Measurements from ENCODE around the gene NSMF. TPM values are rescaled to one million over a fixed set of nuclear protein-coding genes. Genes with fewer than 3 reads are reported as not detected.

Gene NSMF
- total and polyA plus RNA-seq, 2 of the 4 experiments (the other 2 are of a cell fraction), result 7.7 to 40.9 TPM

DNA sequence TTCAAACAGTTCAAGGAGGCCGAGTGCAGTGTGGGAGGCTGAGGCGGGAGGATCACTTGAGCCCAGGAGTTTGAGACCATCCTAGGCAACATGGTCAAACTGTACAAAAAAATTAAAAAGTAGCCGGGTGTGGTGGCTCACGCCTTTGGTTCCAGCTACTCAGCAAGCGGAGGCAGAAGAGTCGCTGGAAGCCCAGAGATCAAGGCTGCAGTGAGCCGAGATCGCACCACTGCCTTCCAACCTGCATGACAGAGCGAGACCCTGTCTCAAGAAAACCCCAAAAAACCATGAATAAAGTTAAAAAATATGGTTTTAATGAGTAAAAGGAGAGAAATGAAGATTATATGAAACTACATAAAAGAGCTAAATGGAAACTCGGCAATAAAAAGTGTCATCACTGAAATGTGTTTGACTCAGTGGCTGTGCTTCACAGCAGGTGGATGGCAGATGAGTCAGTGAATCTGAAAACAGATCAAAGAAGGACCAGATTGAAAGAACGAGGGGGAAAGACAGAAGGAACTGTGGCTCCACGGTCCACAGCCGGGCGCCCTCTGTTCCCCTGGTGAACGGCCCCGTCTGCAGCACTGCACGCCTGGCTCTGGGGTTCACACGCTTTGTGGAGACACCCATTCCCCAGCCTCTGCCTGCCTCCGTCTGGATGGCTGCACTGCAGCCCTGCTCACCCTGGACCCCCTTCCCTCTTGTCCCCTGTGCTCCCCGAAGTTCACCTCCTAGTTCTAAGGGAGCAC lies 61.3 kb downstream of the NSMF start:
- Histone ChIP-seq H2BK15ac (ENCODE audit: low read depth, low read length) (no peak overlapping the region), H3K79me1 (ENCODE audit: low read depth in 1 of 2, low read length in 2 of 2) (no peaks in the 10 kb centered on the region; a peak in 1 of 4 replicates), H4K20me1 (ENCODE audit: insufficient read depth, low read length) (no peaks in the 10 kb centered on the region; the same call in 1 of the 2 replicates), H3K4ac (ENCODE audit: low read depth, low read length) (no peak overlapping the region), H2BK5ac (ENCODE audit: low read depth, low read length, poor library complexity, severe bottlenecking) (no peak overlapping the region), H3K14ac (replicated peaks; ENCODE audit: low read depth, low read length) (no peak overlapping the region), H3K4me3 (ENCODE audit: insufficient read depth, low read depth, low read length) (no peak overlapping the region), H4K8ac (ENCODE audit: low read depth in 2 of 2, low read length in 2 of 2) (no peak overlapping the region), H3K4me1 (ENCODE audit: control insufficient read depth, insufficient read depth, low read length) (peaks cover 7% of the 10 kb centered on the region), H2AK9ac (replicated peaks; ENCODE audit: low read depth, low read length, poor library complexity) (no peak overlapping the region), H3K18ac (ENCODE audit: low read depth, low read length) (no peak overlapping the region), H4K91ac (ENCODE audit: insufficient read depth, low read depth, low read length) (no peak overlapping the region), H3K4me2 (ENCODE audit: low read depth, low read length) (no peak overlapping the region), H3K36me3 (ENCODE audit: control insufficient read depth, insufficient read depth, low read length) (no peaks in the 10 kb centered on the region), H3K27me3 (ENCODE audit: control insufficient read depth, insufficient read depth, low read length) (no peaks in the 10 kb centered on the region), H2AK5ac (ENCODE audit: low read depth, low read length) (no peak overlapping the region), H3K9ac (ENCODE audit: low read depth, low read length) (no peak overlapping the region), H3K23ac (ENCODE audit: low read depth, low read length) (no peak overlapping the region), H3K27ac (ENCODE audit: insufficient read depth, low read length) (no peak overlapping the region), H2AFZ (replicated peaks; ENCODE audit: low read length, poor library complexity) (no peak overlapping the region), H2BK120ac (ENCODE audit: low read depth, low read length) (no peak overlapping the region), H3K9me1 (ENCODE audit: insufficient read depth, low read length) (0 out of 2 replicates have a peak, but pooled peaks cover 3% of the 10 kb centered on the region), H2BK20ac (ENCODE audit: low read depth, low read length) (no peak overlapping the region), H3K9me3 (ENCODE audit: control insufficient read depth, insufficient read depth, low read length) (no peaks in the 10 kb centered on the region), H4K5ac (ENCODE audit: low read depth, low read length) (no peak overlapping the region), H3K56ac (ENCODE audit: extremely low read depth, insufficient read depth, low read length) (no peak overlapping the region)
- in situ Hi-C loops (cut with MboI; ENCODE audit: low sequenced_read_pairs) (no loop called here), intact Hi-C loops (cut with micrococcal nuclease) (no loop called here), dilution Hi-C loops (cut with HindIII; ENCODE audit: low sequenced_read_pairs, unreplicated experiment) (no loop called here)
- CTCF ChIA-PET, result no interaction called here
- TF ChIP-seq CHD1 (IDR thresholded peaks at IDR 0.05; ENCODE audit: low read depth, low read length) (no peak), MAZ (IDR thresholded peaks at IDR 0.05; ENCODE audit: borderline replicate concordance, low read depth, low read length) (no peak), CEBPB (IDR thresholded peaks at IDR 0.05; ENCODE audit: low read depth, low read length) (no peak), RCOR1 (IDR thresholded peaks at IDR 0.05; ENCODE audit: insufficient replicate concordance, low read length) (no peak), POLR2A (IDR thresholded peaks at IDR 0.05; ENCODE audit: low read depth, low read length) (no peak), MXI1 (IDR thresholded peaks at IDR 0.05; ENCODE audit: borderline replicate concordance, low read depth, low read length) (no peak), NFE2L2 (IDR thresholded peaks at IDR 0.05; ENCODE audit: low read depth, low read length) (no peak)
- TF ChIP-seq, protein P1, sequence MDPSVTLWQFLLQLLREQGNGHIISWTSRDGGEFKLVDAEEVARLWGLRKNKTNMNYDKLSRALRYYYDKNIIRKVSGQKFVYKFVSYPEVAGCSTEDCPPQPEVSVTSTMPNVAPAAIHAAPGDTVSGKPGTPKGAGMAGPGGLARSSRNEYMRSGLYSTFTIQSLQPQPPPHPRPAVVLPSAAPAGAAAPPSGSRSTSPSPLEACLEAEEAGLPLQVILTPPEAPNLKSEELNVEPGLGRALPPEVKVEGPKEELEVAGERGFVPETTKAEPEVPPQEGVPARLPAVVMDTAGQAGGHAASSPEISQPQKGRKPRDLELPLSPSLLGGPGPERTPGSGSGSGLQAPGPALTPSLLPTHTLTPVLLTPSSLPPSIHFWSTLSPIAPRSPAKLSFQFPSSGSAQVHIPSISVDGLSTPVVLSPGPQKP (IDR thresholded peaks at IDR 0.05; ENCODE audit: borderline replicate concordance, low read depth, low read length), result no peak
- no TSS peak for BruUV-seq (replicated peaks)
- POLR2A ChIA-PET (ENCODE audit: unreplicated experiment), result no interaction called here
- no peak for ATAC-seq (ENCODE audit: low read depth)
- WGBS, 2 experiments (ENCODE audit: extremely low coverage in 2 of 2, insufficient read length in 1 of 2), result 95% methylated on average over 13 of the region's 20 CpGs; no CpG with 5 or more reads in 1 of the 2 experiments
- DNase-seq, result no peak

Small RNA genes within 50 kb of the gene (microRNA-seq; reads per million reads assigned to microRNA genes)
- 6.2 reads per million, percentile 12 among the genes with 10 or more reads in this experiment for gene MIR7114 (ENCODE audit: unreplicated experiment)

Other genes with a start within 250 kb of the NSMF start
- not detected in 2 replicates for gene RNF208, start 237.1 kb downstream of the NSMF start, total RNA-seq (2012; rRNA removed)
- 1.2 and 1.6 TPM in 2 replicates for gene RNF208, start 237.1 kb downstream of the NSMF start, polyA plus RNA-seq (2012; rRNA removed)
- 0.18 TPM in 1 of 2 replicates, not detected in the other for gene CYSRT1, start 234.2 kb downstream of the NSMF start, total RNA-seq (2012; rRNA removed)
- 0.84 and 0.93 TPM in 2 replicates for gene CYSRT1, start 234.2 kb downstream of the NSMF start, polyA plus RNA-seq (2012; rRNA removed)
- gene RNF224, start 231.8 kb downstream of the NSMF start, total RNA-seq (2012; rRNA removed), result not detected in 2 replicates
- not detected in 2 replicates for gene RNF224, start 231.8 kb downstream of the NSMF start, polyA plus RNA-seq (2012; rRNA removed)
- gene SLC34A3, start 228.4 kb downstream of the NSMF start, total RNA-seq (2012; rRNA removed), result not detected in 2 replicates
- not detected in 2 replicates for gene SLC34A3, start 228.4 kb downstream of the NSMF start, polyA plus RNA-seq (2012; rRNA removed)
- 236 and 237 TPM in 2 replicates for gene TUBB4B, start 218.0 kb downstream of the NSMF start, total RNA-seq (2012; rRNA removed)
- gene TUBB4B, start 218.0 kb downstream of the NSMF start, polyA plus RNA-seq (2012; rRNA removed), result 529 and 613 TPM in 2 replicates
- not detected in 2 replicates for gene STPG3, start 208.0 kb downstream of the NSMF start, total RNA-seq (2012; rRNA removed)
- not detected in 2 replicates for gene STPG3, start 208.0 kb downstream of the NSMF start, polyA plus RNA-seq (2012; rRNA removed)
- gene NELFB, start 204.0 kb downstream of the NSMF start, total RNA-seq (2012; rRNA removed), result 36.7 and 36.9 TPM in 2 replicates
- gene NELFB, start 204.0 kb downstream of the NSMF start, polyA plus RNA-seq (2012; rRNA removed), result 65.1 and 66.0 TPM in 2 replicates
- 9.7 and 11.4 TPM in 2 replicates for gene TOR4A, start 181.6 kb downstream of the NSMF start, total RNA-seq (2012; rRNA removed)
- 22.9 and 28.4 TPM in 2 replicates for gene TOR4A, start 181.6 kb downstream of the NSMF start, polyA plus RNA-seq (2012; rRNA removed)
- gene NRARP, start 157.1 kb downstream of the NSMF start, total RNA-seq (2012; rRNA removed), result not detected in 2 replicates
- 0.15 and 0.39 TPM in 2 replicates for gene NRARP, start 157.1 kb downstream of the NSMF start, polyA plus RNA-seq (2012; rRNA removed)
- gene EXD3, start 36.2 kb downstream of the NSMF start, total RNA-seq (2012; rRNA removed), result 1.1 and 1.7 TPM in 2 replicates
- gene EXD3, start 36.2 kb downstream of the NSMF start, polyA plus RNA-seq (2012; rRNA removed), result 7.4 and 10.2 TPM in 2 replicates
- gene NOXA1, start 35.9 kb downstream of the NSMF start, total RNA-seq (2012; rRNA removed), result not detected in 2 replicates
- 0.16 and 0.17 TPM in 2 replicates for gene NOXA1, start 35.9 kb downstream of the NSMF start, polyA plus RNA-seq (2012; rRNA removed)
- not detected in 2 replicates for gene ENTPD8, start 18.0 kb downstream of the NSMF start, total RNA-seq (2012; rRNA removed)
- 0.07 TPM in 2 replicates for gene ENTPD8, start 18.0 kb downstream of the NSMF start, polyA plus RNA-seq (2012; rRNA removed)
- under 0.01 TPM in 2 replicates for gene PNPLA7, start 91.1 kb upstream of the NSMF start, total RNA-seq (2012; rRNA removed)
- gene PNPLA7, start 91.1 kb upstream of the NSMF start, polyA plus RNA-seq (2012; rRNA removed), result 0.70 and 0.89 TPM in 2 replicates
- gene MRPL41, start 92.5 kb upstream of the NSMF start, total RNA-seq (2012; rRNA removed), result 15.6 and 23.6 TPM in 2 replicates
- 38.9 and 58.9 TPM in 2 replicates for gene MRPL41, start 92.5 kb upstream of the NSMF start, polyA plus RNA-seq (2012; rRNA removed)
- 12.2 and 12.5 TPM in 2 replicates for gene DPH7, start 119.6 kb upstream of the NSMF start, total RNA-seq (2012; rRNA removed)
- 33.0 and 33.7 TPM in 2 replicates for gene DPH7, start 119.6 kb upstream of the NSMF start, polyA plus RNA-seq (2012; rRNA removed)
- gene ZMYND19, start 131.2 kb upstream of the NSMF start, total RNA-seq (2012; rRNA removed), result 14.3 and 16.4 TPM in 2 replicates
- gene ZMYND19, start 131.2 kb upstream of the NSMF start, polyA plus RNA-seq (2012; rRNA removed), result 21.4 and 23.1 TPM in 2 replicates
- 7.7 and 7.8 TPM in 2 replicates for gene ARRDC1, start 146.4 kb upstream of the NSMF start, total RNA-seq (2012; rRNA removed)
- gene ARRDC1, start 146.4 kb upstream of the NSMF start, polyA plus RNA-seq (2012; rRNA removed), result 37.8 and 41.4 TPM in 2 replicates
- 32.8 and 36.1 TPM in 2 replicates for gene EHMT1, start 159.7 kb upstream of the NSMF start, total RNA-seq (2012; rRNA removed)
- gene EHMT1, start 159.7 kb upstream of the NSMF start, polyA plus RNA-seq (2012; rRNA removed), result 35.1 and 39.0 TPM in 2 replicates

Measured in IMR-90 (cell line).